Stimulated activated CD8-positive, alpha-beta memory T cell treated with anti-CD3 and anti-CD28 coated beads, Interleukin-7, amount 100 ng/mL, for 1 hour (primary cell): ENCODE data around the gene OPTC.
"Not testable (repeated sequence)": the region's sequence is repeated elsewhere in the genome, so short reads cannot be mapped to it uniquely, and the experiment has no call there.

ENCODE experiments used
- DNase-seq, 2 donors: peaks; one replicate each; pipeline ENCODE4 v3.0.0-alpha.2; 2020; ENCODE audit warnings: low read depth in 2 of 2

Gene OPTC, protein sequence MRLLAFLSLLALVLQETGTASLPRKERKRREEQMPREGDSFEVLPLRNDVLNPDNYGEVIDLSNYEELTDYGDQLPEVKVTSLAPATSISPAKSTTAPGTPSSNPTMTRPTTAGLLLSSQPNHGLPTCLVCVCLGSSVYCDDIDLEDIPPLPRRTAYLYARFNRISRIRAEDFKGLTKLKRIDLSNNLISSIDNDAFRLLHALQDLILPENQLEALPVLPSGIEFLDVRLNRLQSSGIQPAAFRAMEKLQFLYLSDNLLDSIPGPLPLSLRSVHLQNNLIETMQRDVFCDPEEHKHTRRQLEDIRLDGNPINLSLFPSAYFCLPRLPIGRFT

GRCh38 chr1:203493901-203494300, at the start of gene OPTC:
TSS of gene OPTC (plus strand) at chr1:203494153. CDS start at chr1:203496006, 1,853 bp downstream.
- DNase-seq: no peak

- DNase-seq: no peak
Observed at GRCh38 chr1:203444171-203444576, 49.8 kb upstream of the OPTC start.

- no peak for DNase-seq
Observed at GRCh38 chr1:203447151-203447550, 46.8 kb upstream of the OPTC start.

DNA sequence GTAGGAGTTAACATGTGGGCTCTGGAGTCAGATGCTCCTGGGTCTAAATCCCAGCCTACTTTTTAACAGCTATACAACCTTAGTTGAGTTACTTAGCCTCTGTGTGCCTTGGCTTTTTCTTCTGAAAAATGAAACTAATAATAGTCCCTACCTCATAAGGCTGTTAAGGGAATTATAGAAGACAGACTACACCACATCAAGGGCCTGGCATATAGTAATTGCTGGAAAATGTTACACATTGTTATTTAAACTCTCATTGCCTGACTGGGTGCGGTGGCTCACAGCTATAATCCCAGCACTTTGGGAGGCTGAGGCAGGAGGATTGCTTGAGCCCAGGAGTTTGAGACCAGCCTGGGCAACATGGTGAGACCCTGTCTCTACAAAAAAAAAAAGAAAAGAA, 46.4 kb upstream of the OPTC start:
- DNase-seq: not testable (repeated sequence)

DNA sequence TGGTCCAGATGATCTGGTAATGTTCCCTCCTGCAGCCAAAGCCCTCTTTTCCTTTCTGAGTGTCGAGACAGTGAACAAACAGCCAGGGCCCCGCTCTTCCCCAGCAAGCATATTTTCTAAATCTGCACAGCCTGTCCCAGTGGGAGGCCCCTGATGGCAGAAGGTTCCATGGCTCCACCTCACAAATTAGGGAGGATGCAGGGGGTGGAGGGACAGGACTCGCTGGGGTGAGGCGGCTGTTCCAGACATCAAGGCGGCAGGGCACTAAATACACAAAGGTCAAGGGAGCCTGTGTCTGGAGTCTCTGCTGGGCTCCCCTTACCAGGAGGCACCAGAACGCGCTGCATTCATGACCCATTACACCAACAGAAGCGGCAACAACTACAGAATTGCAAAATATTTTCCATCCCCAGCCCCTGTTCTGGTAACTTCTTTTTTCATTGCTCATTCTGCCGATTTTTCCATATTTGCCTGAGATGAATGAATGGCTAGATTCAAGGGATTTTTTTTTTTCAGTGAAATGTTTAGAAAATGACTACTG, 45.4 kb upstream of the OPTC start:
- DNase-seq: no peak

GRCh38 chr1:203450001-203450400, 44.0 kb upstream of the OPTC start:
- DNase-seq: no peak

- no peak for DNase-seq
Observed at GRCh38 chr1:203450479-203451149, 43.3 kb upstream of the OPTC start.

DNA sequence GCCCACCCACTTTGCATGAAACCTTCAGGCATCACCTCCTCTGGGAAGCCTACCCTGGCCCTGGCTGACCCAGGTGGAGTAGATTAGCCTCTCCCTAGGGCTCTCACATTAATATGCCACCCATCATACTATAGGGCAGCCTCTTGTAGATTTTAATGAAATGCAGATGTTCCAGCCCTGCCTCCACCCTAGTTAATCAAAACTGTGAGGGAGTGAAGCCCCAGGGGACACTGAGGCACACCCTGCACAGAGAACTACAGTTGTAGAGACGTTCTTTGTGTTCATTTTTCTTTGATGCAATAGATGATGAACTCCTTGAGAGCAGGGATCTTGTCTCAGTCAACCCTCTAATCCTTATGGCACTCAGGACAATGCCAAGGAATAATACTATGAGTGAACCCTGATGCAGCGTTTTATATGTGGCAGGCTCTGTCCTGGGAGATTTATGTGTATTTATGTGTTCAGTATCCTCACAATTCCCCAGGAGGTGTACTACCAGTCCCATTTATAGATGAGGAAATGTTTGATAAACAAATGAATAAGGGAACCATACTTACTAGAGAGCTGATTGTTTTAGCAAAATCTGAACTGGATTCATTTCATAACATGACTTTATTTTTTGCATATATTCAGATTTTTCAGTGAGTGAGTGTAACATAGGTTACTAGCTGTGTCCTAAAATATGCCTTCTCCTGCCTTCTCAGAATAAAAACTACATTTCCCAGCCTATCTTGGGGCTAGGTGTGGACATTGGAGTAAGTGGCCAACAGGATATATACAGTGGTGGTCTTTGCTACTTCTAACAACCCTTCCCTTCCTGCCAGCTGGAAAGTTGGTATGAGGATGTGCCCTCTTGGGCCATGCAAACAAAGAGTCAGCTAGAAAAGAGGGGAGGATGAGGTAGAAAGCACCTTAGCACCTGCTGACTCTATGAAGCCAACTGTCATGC, 41.8 kb upstream of the OPTC start:
- no peak for DNase-seq

GRCh38 chr1:203453016-203453415, 40.9 kb upstream of the OPTC start:
- no peak for DNase-seq

DNA sequence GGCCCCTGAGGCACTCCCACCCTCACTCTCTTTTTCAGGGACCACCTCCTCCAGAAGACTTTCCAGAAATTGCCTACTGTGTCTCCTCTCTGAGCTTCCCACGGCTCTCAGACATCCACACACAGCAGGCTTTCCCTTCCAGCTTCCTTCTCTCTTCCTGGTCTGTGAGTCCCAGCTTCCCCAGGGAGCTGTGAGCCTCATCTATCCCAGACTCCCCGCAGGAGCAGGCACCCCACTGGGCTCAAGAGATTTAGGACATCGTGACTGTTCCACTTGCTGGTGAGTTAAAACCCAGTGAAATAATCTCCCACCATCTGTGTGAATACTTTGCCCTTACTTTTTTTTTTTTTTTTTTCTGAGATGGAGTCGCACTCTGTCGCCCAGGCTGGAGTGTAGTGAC, 40.3 kb upstream of the OPTC start:
- no peak for DNase-seq

- no peak for DNase-seq
Observed at GRCh38 chr1:203454986-203455471, 38.9 kb upstream of the OPTC start.

DNA sequence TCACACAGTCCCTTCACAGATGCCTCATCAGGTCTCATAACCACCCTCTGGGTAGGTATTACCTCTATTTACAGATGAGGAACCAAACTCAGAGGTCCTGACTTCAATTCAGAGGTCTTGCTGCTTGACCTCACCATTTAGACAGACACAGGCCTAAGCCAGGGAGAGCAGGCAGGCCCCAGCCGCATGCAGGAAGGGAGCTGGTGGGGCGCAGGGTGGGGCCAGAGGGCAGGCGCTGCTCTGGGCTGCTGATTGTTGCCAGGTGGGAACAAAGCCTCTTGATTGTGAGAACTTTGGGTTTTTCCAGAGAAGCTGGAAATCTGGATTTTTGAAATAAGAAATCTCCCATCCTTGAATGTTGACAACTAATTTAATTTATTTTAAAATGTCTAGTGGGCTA, 38.2 kb upstream of the OPTC start:
- DNase-seq: no peak

DNA sequence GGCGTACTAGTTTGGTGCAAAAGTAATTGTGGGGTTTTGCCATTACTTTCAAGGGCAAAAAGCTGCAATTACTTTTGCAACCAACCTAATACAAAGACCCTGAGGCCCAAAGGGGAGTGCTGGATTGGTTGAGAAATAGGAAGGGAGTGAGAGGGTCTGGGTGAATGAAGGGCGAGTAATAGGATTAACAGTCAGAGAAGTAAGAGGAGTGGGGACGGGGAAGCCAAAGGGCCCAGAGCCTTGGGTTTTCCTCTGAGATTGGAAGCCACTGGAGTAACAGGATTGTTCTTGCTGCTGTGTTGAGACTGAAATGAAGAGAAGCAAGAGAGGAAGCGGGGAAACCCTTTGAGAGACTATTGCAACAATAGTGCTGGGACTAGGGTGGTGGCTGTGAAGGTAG, 37.4 kb upstream of the OPTC start:
- DNase-seq: no peak

DNA sequence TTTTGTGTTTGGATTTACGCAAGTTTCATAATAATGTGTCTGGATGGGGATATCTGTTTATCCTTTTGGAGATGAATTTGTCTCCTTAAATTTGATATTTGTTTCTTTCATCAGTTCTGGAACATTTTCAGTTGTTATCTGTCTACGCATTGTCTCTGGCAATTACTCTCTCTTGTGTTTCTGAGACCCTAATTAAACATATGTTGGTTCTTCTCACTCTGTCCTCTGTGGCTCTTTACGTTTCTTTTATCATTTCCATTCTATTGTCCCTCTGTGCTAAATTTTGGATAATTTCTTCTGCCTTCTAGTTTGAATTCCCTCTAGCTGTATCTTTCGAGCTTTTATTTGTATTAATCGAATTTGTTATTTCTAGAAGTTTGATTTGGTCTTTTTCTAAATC, 35.9 kb upstream of the OPTC start:
- no peak for DNase-seq

DNA sequence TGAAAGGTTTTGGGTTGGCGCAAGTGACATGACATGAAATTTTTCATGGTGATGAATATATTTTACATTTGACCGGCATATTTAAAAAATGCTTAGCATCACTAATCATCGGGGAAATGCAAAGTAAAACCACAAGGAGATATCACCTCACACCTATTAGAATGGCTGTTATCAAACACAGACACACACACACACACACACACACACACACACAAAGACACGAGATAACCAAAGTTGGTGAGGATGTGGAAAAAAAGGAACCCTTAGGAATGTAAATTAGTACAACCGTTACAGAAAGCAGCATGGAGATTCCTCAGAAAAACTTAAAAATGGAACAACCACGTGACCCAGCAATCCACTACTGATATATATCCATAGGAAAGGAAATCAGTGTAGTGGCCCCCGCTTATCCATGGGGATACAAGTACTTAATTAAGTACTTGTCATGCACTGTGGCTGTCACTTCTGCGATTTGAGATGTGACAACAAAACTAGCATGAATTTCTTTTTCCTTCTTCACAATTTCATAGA, 34.2 kb upstream of the OPTC start:
- no peak for DNase-seq

GRCh38 chr1:203461717-203462116, 32.2 kb upstream of the OPTC start:
- DNase-seq: no peak

DNA sequence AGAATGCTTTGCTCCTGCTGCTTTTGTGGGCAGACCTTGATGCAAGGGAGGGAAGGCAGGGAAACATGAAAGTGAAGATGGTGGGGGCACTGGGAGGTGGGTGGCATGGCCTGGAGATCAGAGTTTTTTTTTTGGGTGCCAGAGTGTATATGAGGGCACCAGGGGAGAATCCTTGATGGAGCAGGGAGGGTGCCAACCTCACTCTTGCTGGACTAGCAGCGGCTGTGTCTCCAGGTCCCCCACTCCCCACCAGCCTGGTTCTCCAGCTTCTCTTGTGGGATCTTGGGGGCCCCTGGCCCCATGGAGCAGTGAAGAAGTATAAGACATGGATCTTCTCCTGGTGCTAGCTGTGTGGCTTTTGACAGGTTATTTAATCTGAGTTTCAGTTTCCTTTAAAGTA, 31.8 kb upstream of the OPTC start:
- DNase-seq: no peak

DNA sequence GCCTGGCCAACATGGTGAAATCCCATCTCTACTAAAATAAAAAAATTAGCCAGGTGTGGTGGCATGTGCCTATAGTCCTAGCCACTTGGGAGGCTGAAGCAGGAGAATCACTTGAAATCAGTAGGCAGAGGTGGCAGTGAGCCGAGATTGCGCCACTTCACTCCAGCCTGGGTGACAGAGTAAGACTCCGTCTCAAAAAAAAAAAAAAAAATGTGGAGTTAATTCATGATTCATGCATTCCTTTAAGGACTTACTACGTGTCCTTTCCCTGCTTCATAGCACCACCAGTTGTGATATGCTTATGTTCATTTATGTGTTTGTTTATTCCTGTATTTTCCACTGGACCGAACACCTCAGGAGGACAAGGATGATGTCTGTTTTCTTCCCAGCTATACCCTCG, 31.1 kb upstream of the OPTC start:
- DNase-seq: no peak

GRCh38 chr1:203463469-203464062, 30.4 kb upstream of the OPTC start:
- no peak for DNase-seq

DNA sequence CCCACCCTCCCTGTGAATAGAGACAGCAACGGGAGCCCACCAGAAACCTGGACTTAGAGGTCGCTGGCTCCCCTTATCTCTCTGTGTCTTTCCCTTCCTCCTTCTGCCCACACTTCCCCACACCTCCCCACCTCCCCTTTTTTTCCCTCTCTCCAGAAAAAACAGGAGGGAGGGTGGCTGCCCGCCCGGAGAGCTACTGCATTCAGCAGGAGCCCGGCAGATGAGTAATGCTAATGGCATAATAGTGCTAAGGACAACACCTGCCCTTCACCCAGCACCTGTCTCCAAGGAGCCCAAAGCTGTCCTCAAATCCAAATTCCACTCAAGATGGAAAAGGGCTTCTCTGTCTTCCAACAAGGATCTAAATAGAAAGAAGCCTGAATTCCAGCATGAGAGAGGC, 29.7 kb upstream of the OPTC start:
- DNase-seq: no peak

DNA sequence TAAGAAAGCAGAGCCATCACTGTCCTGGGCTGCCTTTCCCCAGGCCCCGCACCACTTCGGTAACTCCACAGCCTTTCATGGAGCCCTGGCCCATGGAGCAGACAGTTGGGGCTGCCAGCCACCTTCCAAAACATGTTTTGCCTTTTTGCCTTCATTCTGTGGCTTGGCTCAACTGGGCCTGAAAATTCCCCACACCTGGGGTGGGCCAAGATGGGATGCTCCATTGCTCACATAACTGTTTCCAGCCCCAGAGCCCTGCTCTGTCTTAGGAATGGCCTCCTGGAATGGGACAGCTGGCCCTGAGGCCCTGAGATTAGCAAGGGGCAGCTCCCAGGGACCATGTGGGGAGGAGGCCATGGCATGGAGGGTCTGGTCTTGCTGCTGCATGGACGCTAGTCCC, 29.2 kb upstream of the OPTC start:
- no peak for DNase-seq
